Neuron (in vitro differentiated cells): ENCODE results near the gene MSMB.

Source experiments
- H2AFZ ChIP-seq: one replicate; pipeline ENCODE4 v1.6.1; 2013; ENCODE audit warnings: low read depth, mild to moderate bottlenecking, inconsistent platforms, low read length, moderate library complexity
- H3K27me3 ChIP-seq: one replicate; pipeline ENCODE4 v1.6.1; 2013; ENCODE audit warnings: low read length; ENCODE audit not compliant: insufficient read depth
- H3K36me3 ChIP-seq: one replicate; pipeline ENCODE4 v1.6.1; 2013; ENCODE audit warnings: low read length; ENCODE audit not compliant: insufficient read depth
- H3K4me1 ChIP-seq: one replicate; pipeline ENCODE4 v1.6.1; 2013; ENCODE audit warnings: low read length; ENCODE audit not compliant: insufficient read depth
- H3K4me3 ChIP-seq: 2 replicates; pipeline ENCODE4 v1.5.1; 2013; ENCODE audit warnings: mild to moderate bottlenecking, low read length, moderate library complexity
- H3K9me3 ChIP-seq: one replicate; pipeline ENCODE4 v1.6.1; 2013; ENCODE audit warnings: low read length

MSMB gene

DNA sequence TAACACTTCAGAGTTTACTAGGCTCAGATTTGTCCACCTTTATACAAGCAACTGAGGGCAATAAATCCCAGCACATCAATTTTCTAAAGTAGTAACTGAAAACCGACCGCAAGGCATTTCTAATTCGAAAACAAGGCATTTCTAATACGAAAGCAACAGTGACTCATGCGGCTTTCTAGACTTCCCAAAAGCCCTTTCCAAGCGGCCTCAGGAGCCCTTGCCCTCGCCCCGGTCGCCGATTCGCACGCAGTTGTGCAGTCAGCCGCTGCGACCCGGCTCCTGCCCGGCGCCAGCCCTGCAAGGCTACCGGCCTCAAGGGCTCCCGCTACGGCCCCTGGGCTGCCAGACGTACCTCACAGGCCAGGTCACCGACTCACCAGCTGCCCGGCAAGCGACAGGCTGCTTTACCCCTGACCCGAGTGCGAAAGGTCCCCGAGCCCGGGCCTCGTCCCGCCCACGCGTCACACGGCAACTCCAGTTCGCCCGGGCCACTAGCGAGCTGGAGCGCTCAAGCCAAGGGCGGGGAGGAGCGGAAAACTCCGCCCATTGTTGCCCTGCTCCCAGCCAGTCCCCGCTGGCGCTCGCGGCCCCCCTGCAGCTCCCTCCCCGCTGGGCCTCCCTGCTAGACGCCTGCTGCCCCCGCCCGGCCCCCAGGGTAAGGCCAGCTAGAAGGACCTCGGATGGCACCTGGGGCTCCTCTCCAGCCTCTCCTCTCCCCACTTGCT is 22.9 kb downstream of the MSMB start:
- Histone ChIP-seq H3K27me3 (no peaks in the 10 kb centered on the region), H3K4me3 (peak overlapping the region; percentile 71), H3K4me1 (peaks cover 8% of the 10 kb centered on the region), H3K9me3 (no peaks in the 10 kb centered on the region), H2AFZ (peak overlapping the region; percentile 55), H3K36me3 (no peaks in the 10 kb centered on the region)

DNA sequence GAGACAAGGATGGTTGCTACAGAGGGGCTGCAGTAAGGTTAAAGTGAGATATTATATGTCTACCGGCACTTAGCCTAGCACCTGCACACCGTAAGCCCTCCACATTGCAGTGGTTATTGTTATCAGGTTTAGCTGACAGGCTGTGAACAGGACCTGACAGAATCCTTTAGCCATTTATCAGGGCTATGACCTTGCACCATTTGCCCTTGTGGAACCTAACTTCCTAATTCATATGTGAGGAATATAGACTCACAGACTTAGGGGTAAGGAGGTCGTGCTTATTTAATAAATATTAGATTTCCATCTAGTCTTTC is 25.8 kb downstream of the MSMB start:
- H3K27me3 ChIP-seq = no peaks in the 10 kb centered on the region
- no peak overlapping the region for H3K4me3 ChIP-seq
- H3K36me3 ChIP-seq = peaks cover 10% of the 10 kb centered on the region
- H3K4me1 ChIP-seq = peaks cover 8% of the 10 kb centered on the region
- H3K9me3 ChIP-seq = no peaks in the 10 kb centered on the region
- H2AFZ ChIP-seq = no peak overlapping the region

DNA sequence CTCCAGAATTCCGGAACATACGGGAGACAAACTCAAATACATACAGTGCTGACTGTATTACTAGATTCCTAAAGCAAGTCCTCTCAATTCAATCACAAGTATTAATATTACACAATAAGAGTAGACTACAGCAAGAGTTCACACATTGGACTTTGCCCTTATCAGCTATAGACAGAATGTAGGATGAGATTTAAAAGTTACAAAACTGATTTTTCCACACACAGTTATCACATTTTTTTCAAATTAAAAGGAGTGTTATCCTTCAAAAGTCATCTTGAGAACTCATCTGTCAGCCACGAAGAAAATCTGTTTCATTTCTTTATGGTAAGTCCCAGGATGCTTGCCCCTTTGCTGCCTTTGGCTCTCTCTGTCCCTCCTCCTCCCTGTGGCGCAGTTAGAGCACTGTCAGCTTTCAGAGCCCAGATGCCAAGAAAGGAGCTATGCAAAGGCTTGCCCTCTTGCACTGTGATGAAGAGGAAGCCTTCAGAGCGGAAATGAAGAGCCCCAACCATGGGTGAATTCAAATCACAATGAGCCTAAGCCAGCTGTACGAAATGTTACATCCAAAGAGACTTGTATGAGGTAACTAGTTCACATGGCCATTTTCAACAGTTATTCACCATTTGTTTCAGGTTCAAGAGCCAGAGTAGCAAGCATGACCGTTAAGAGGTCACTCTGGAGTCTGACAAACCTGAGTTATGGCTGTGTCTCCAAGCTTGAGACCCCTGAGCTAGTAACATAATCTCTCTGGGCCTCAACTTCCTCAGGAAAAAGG is 26.3 kb downstream of the MSMB start:
- Histone ChIP-seq H3K27me3 (no peaks in the 10 kb centered on the region), H3K4me1 (peaks cover 8% of the 10 kb centered on the region), H3K9me3 (no peaks in the 10 kb centered on the region), H3K36me3 (peaks cover 13% of the 10 kb centered on the region), H3K4me3 (no peak overlapping the region), H2AFZ (no peak overlapping the region)

- Histone ChIP-seq H3K4me1 (peaks cover 8% of the 10 kb centered on the region), H2AFZ (no peak overlapping the region), H3K9me3 (no peaks in the 10 kb centered on the region), H3K4me3 (no peak overlapping the region), H3K36me3 (peaks cover 19% of the 10 kb centered on the region), H3K27me3 (no peaks in the 10 kb centered on the region)
Measured at GRCh38 chr10:46019177-46019528, 26.9 kb downstream of the MSMB start.

- Histone ChIP-seq H3K4me1 (peaks cover 4% of the 10 kb centered on the region), H3K36me3 (peaks cover 19% of the 10 kb centered on the region), H3K4me3 (no peak overlapping the region)
Measured at GRCh38 chr10:46018453-46019176, 27.5 kb downstream of the MSMB start.

GRCh38 chr10:46017733-46018132 is 28.3 kb downstream of the MSMB start:
- no peak overlapping the region for H3K4me3 ChIP-seq
- no peak overlapping the region for H2AFZ ChIP-seq
- H3K36me3 ChIP-seq = peaks cover 27% of the 10 kb centered on the region
- no peaks in the 10 kb centered on the region for H3K9me3 ChIP-seq
- no peaks in the 10 kb centered on the region for H3K27me3 ChIP-seq
- H3K4me1 ChIP-seq = peaks cover 3% of the 10 kb centered on the region

More at GRCh38 chr10:46018453-46019176, 27.5 kb downstream of the MSMB start:
- Histone ChIP-seq H3K27me3 (no peaks in the 10 kb centered on the region), H3K9me3 (no peaks in the 10 kb centered on the region), H2AFZ (no peak overlapping the region)

DNA sequence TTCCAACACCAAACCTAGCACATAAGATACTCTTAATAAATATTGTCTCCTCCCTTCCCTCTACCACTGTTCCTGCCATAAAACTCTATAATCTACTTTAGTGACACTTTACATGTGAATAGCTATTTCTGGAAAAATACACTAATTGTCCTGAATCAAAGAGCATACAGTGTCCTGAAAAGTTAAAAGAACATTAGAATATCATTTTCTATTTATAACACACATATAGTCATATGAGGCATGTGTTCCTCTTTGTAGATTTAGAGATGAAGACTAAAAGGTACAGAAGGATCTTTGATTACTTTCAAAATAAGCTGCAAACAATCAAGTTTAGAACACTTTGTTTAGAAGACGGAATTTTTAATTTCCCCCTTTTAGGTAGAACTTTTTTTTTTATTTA is 29.3 kb downstream of the MSMB start:
- Histone ChIP-seq H3K36me3 (peaks cover 33% of the 10 kb centered on the region), H3K4me3 (no peak overlapping the region), H3K9me3 (no peaks in the 10 kb centered on the region), H3K4me1 (peaks cover 3% of the 10 kb centered on the region), H2AFZ (no peak overlapping the region), H3K27me3 (no peaks in the 10 kb centered on the region)

DNA sequence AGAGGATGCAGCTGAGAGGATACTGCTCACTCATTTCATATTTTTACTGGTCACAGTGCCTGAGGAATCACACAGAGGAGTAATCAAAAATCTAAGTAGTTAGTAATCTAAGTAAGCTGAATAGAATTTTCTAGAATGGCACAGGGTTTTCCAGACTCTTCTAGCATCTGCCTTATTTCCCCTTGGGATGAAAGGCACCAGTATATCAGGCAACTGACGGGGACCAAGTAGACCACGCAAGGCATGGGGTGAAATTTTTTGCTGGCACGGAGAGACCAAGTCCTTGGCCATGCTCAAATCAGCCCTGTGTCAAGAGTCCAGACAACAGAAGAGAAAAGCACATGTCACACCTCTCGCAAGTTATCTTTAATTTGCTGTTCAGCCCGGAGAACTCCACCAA is 29.9 kb downstream of the MSMB start:
- no peak overlapping the region for H3K4me3 ChIP-seq
- no peaks in the 10 kb centered on the region for H3K9me3 ChIP-seq
- H3K4me1 ChIP-seq = peaks cover 3% of the 10 kb centered on the region
- peaks cover 38% of the 10 kb centered on the region for H3K36me3 ChIP-seq
- no peak overlapping the region for H2AFZ ChIP-seq
- H3K27me3 ChIP-seq = no peaks in the 10 kb centered on the region

- peaks cover 48% of the 10 kb centered on the region for H3K36me3 ChIP-seq
- H3K4me3 ChIP-seq = no peak overlapping the region
- H3K27me3 ChIP-seq = no peaks in the 10 kb centered on the region
- no peak overlapping the region for H2AFZ ChIP-seq
- peaks cover 2% of the 10 kb centered on the region for H3K4me1 ChIP-seq
- H3K9me3 ChIP-seq = no peaks in the 10 kb centered on the region
Measured at GRCh38 chr10:46014683-46015405, 31.2 kb downstream of the MSMB start.

- Histone ChIP-seq H2AFZ (no peak overlapping the region), H3K4me1 (no peaks in the 10 kb centered on the region), H3K4me3 (no peak overlapping the region), H3K9me3 (no peaks in the 10 kb centered on the region), H3K36me3 (peaks cover 54% of the 10 kb centered on the region), H3K27me3 (no peaks in the 10 kb centered on the region)
Measured at GRCh38 chr10:46014206-46014605, 31.9 kb downstream of the MSMB start.

DNA sequence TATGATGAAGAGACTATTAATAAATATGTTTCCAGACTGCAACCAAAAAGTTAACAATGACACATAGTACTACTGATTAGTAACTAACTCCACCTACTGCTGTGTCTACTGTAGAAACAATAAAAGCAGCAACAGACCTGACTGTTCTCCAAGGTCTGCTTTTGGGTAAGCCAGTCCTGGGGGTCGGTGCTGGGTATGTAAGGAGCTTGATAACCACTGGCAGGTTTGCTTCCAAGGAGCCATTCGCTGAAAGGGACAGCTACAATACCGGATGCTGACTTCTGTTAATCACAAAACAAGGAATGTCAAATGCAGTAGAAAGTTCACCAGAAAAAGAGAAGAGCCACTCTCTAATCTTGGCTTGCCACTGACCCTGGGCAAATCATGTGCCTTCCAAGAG is 33.3 kb downstream of the MSMB start:
- Histone ChIP-seq H3K4me1 (no peaks in the 10 kb centered on the region), H3K4me3 (no peak overlapping the region), H3K27me3 (no peaks in the 10 kb centered on the region), H3K36me3 (peaks cover 67% of the 10 kb centered on the region), H2AFZ (no peak overlapping the region), H3K9me3 (no peaks in the 10 kb centered on the region)

DNA sequence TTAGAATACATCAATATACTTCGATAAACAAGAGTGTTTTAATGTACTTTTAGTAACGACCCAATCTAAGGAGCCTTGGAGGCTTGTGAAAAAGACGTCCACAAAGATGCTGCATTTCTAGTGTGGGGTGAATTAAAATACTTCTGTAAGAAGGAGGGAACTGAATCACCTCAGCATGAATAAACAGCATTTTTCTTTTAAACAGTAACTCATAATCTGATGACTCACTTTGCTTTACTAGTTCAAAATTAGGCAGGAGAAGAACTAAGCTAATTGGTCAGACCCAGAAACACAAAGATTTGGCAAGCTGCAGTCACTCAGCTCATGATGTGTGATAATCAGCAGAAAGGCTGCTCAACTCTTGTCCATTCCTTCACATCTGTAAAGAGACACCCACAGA is 39.9 kb downstream of the MSMB start:
- Histone ChIP-seq H3K4me3 (no peak overlapping the region), H2AFZ (no peak overlapping the region), H3K4me1 (no peaks in the 10 kb centered on the region), H3K9me3 (peaks cover 2% of the 10 kb centered on the region), H3K27me3 (no peaks in the 10 kb centered on the region), H3K36me3 (peaks cover 86% of the 10 kb centered on the region)

DNA sequence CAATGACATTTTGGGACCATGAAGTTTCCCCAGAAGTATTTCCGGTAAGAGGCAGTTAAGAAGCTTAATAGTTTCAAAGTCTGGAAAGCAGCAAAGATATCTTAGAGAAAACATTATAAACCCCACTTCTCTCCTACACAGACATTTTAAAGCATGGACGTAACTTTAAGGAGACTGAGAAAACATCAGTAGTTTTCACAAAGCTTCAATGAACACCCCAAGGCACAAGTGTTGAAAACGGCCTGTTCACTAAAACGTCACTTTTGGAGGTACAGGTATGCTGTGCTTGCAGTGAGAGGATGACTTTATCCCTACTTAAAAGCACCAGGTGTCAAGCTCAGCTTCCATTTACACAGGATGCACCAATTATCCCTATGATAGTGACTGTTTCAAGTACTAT is 40.7 kb downstream of the MSMB start:
- no peaks in the 10 kb centered on the region for H3K27me3 ChIP-seq
- H3K36me3 ChIP-seq = peaks cover 87% of the 10 kb centered on the region
- H3K4me1 ChIP-seq = no peaks in the 10 kb centered on the region
- H3K4me3 ChIP-seq = no peak overlapping the region
- no peak overlapping the region for H2AFZ ChIP-seq
- H3K9me3 ChIP-seq = peaks cover 2% of the 10 kb centered on the region
